Nasal cavity respiratory epithelium epithelial cell of viscerocranial mucosa (primary cell): ENCODE measurements around the gene SQOR. TPM values are rescaled to one million over a fixed set of nuclear protein-coding genes. Genes with fewer than 3 reads are reported as not detected.

Source experiments
- total RNA-seq: library from RNA; depleted of rRNA; stranded (reverse); fragments of >200 nt; gene quantifications from 2 replicates; pipeline ENCODE4 v1.2.3, GENCODE V29; 2014

The SQOR gene
- 191 and 253 TPM in 2 replicates for total RNA-seq

GRCh38 chr15:45634432-45635190, at the start of gene SQOR:
Gene SQOR, plus strand, starts transcription at chr15:45635029. Its CDS starts 23,895 bp downstream, at chr15:45658924.

DNA sequence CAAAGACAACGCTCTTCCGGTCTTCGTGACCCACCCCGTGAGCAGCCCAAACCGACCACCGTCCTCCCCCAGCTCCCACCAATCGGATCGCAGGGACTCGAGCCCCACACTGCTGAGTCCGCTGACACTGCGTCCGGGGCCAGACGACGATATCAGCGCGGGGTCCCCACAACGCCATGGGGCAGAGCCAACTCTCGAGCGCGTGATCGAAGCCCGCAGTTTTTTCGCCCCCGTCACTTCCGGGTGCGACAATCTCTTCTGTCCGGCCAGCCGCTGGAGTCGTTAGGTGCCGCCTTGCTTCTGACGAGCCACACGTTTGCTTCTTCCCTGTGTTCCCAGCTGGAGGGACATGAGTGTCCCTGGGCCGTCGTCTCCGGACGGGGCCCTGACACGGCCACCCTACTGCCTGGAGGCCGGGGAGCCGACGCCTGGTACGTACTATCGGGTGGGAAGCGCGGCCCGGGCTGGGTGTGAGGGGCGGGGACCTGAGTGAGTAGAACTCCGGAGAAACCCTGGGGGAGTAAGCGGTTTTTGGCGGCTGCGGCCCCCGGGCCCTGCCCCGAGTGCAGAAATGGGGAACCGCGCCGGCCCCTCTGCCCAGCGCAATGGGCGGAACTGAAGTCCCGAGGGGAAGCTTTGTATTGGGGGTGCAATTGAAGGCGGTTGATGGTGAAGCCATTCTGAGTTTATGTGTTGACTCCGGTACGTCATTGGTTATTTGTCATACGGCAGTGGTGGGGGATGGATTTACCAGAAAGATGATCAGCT, 47.5 kb upstream of the SQOR start, which contains the start of gene BLOC1S6:
Gene BLOC1S6, plus strand, starts transcription at position 285 of the 768 bp plus-strand sequence. Its CDS starts 65 bp downstream, at position 350.

Other genes with a start within 250 kb of the SQOR start
- 5.5 and 8.7 TPM in 2 replicates for gene SLC30A4, start 112.3 kb upstream of the SQOR start, total RNA-seq
- 66.6 and 90.2 TPM in 2 replicates for gene BLOC1S6, start 47.6 kb upstream of the SQOR start, total RNA-seq